Upper lobe of left lung (tissue), 6 donors: Measurements from ENCODE around the gene ARHGEF26. TPM values are rescaled to one million over a fixed set of nuclear protein-coding genes. Genes with fewer than 3 reads are reported as not detected.

Experiments
- ATAC-seq, 2 donors: fragments of 200-7000 bp; cut with Tn5 transposase; one replicate each; pipeline ENCODE4 v1.9.1; 2022; ENCODE audit warnings: mild to moderate bottlenecking in 2 of 2, moderate library complexity in 2 of 2; ENCODE audit not compliant: low FRiP score in 2 of 2
- DNase-seq, 2 donors: peaks; one replicate each; pipeline ENCODE4 v3.0.0-alpha.2; 2019 to 2020
- H3K27ac ChIP-seq, 4 donors: fragments of 200-600 bp; sonication (generic); one replicate each; pipeline ENCODE4 v1.5.1; 2016 to 2019
- H3K27me3 ChIP-seq, 4 donors: fragments of 200-600 bp; sonication (generic); one replicate each; pipeline ENCODE4 v1.5.1; 2017 to 2019
- H3K36me3 ChIP-seq, 4 donors: fragments of 200-600 bp; sonication (generic); one replicate each; pipeline ENCODE4 v1.5.1; 2016 to 2019
- H3K4me1 ChIP-seq, 4 donors: fragments of 200-600 bp; sonication (generic); one replicate each; pipeline ENCODE4 v1.5.1; 2018 to 2019
- H3K4me3 ChIP-seq, 4 donors: fragments of 200-600 bp; sonication (generic); one replicate each; pipeline ENCODE4 v1.5.1; 2017 to 2019; ENCODE audit warnings: mild to moderate bottlenecking in 2 of 4, moderate library complexity in 1 of 4
- H3K9me3 ChIP-seq, 4 donors: fragments of 200-600 bp; sonication (generic); one replicate each; pipeline ENCODE4 v1.5.1; 2018 to 2019
- CTCF ChIP-seq, 6 experiments: fragments of 450-650 bp in 4 of 6; fragments of 200-600 bp in 2 of 6; sonication (generic) in 2 of 6; IDR thresholded peaks; one replicate each; pipeline ENCODE4 v1.5.1; 2016 to 2019; ENCODE audit warnings: antibody characterized with exemption in 6 of 6
- EP300 ChIP-seq, 4 donors: sonication (generic); formaldehyde crosslinking; IDR thresholded peaks; one replicate each; pipeline ENCODE4 v1.5.1; 2017; ENCODE audit warnings: antibody characterized with exemption in 4 of 4, control low read depth in 2 of 4
- POLR2A ChIP-seq, 4 donors: fragments of 450-650 bp; IDR thresholded peaks; one replicate each; pipeline ENCODE4 v1.5.1; 2016 to 2017; ENCODE audit warnings: antibody characterized with exemption in 4 of 4, mild to moderate bottlenecking in 2 of 4
- POLR2AphosphoS5 ChIP-seq, 2 donors: sonication (generic); formaldehyde crosslinking; IDR thresholded peaks; one replicate each; pipeline ENCODE4 v1.5.1; 2017; ENCODE audit warnings: antibody characterized with exemption in 2 of 2
- WGBS, 2 donors: methylation state at CpG; one replicate each; pipeline ENCODE4 v1.1.5; 2017 to 2018; 5-methylcytosine and 5-hydroxymethylcytosine counted together
- total RNA-seq, 6 donors: library from RNA; depleted of rRNA in 4 of 6; stranded (reverse); fragments of >200 nt in 4 of 6; gene quantifications; one replicate each; pipeline versions ENCODE4 v1.1.0 to v1.2.1, GENCODE V29; 2016 to 2021
- donor health status: DM: no; HTN: no; CAD: no; lungs with moderate emphysema.
- donor health status: DM: no; HTN: yes; CAD: no; lungs with severe emphysema.

Gene ARHGEF26
- total RNA-seq, 6 donors from 2014 or later, result 49.3 to 110 (median 90.9) TPM

- Histone ChIP-seq H3K36me3 (no peaks in the 10 kb centered on the region), H3K4me3 (no peak overlapping the region), H3K9me3 (no peaks in the 10 kb centered on the region), H3K27me3 (no peaks in the 10 kb centered on the region), H3K4me1 (peaks cover 2 to 9% (median 5%) of the 10 kb centered on the region in 4 donors), H3K27ac (peak overlapping the region in 1 of 4 donors; percentile 7)
- TF ChIP-seq CTCF (IDR thresholded peaks at IDR 0.05) (no peak), POLR2AphosphoS5 (IDR thresholded peaks at IDR 0.05) (no peak), EP300 (IDR thresholded peaks at IDR 0.05) (no peak), POLR2A (IDR thresholded peaks at IDR 0.05) (no peak)
- 50 to 54% methylated on average over 1 of the region's 1 CpG for WGBS, 2 donors
- DNase-seq, result no peak
- ATAC-seq, result no peak
These were observed 23.8 kb downstream of the ARHGEF26 start for GRCh38 chr3:154144825-154145465.

- 63 to 64% methylated on average over 1 of the region's 1 CpG for WGBS, 2 donors
- Histone ChIP-seq H3K4me1 (peaks cover 2 to 10% (median 7%) of the 10 kb centered on the region in 4 donors), H3K27me3 (no peaks in the 10 kb centered on the region), H3K27ac (peak overlapping the region in 1 of 4 donors; percentile 23), H3K36me3 (no peaks in the 10 kb centered on the region), H3K4me3 (no peak overlapping the region), H3K9me3 (no peaks in the 10 kb centered on the region)
- no peak for ATAC-seq
- DNase-seq, result no peak
- TF ChIP-seq CTCF (IDR thresholded peaks at IDR 0.05) (no peak), POLR2AphosphoS5 (IDR thresholded peaks at IDR 0.05) (no peak), POLR2A (IDR thresholded peaks at IDR 0.05) (no peak), EP300 (IDR thresholded peaks at IDR 0.05) (no peak)
These were observed 27.4 kb downstream of the ARHGEF26 start for GRCh38 chr3:154148541-154148940.

- TF ChIP-seq EP300 (IDR thresholded peaks at IDR 0.05), result no peak
- TF ChIP-seq CTCF (IDR thresholded peaks at IDR 0.05), result no peak
- no peak for TF ChIP-seq POLR2A (IDR thresholded peaks at IDR 0.05)
- TF ChIP-seq POLR2AphosphoS5 (IDR thresholded peaks at IDR 0.05), result no peak
- Histone ChIP-seq H3K27me3 (no peaks in the 10 kb centered on the region), H3K9me3 (no peaks in the 10 kb centered on the region), H3K36me3 (no peaks in the 10 kb centered on the region), H3K4me3 (no peak overlapping the region), H3K4me1 (peaks cover 2 to 10% (median 7%) of the 10 kb centered on the region in 4 donors), H3K27ac (no peak overlapping the region)
- 84 to 89% methylated on average over 4 of the region's 4 CpGs for WGBS, 2 donors
- DNase-seq, result no peak
- no peak for ATAC-seq
These were observed 28.1 kb downstream of the ARHGEF26 start for GRCh38 chr3:154149286-154149685.

GRCh38 chr3:154151969-154152368 lies 30.8 kb downstream of the ARHGEF26 start:
- H3K27me3 ChIP-seq, result no peaks in the 10 kb centered on the region
- ATAC-seq, result peak; percentile 31 to 75
- WGBS, 2 donors, result 50 to 79% methylated on average over 1 of the region's 1 CpG
- no peak for TF ChIP-seq POLR2A (IDR thresholded peaks at IDR 0.05)
- no peak for TF ChIP-seq POLR2AphosphoS5 (IDR thresholded peaks at IDR 0.05)
- TF ChIP-seq EP300 (IDR thresholded peaks at IDR 0.05), result peak in 2 of 4 donors; percentile 21 to 36
- no peak for TF ChIP-seq CTCF (IDR thresholded peaks at IDR 0.05)
- peak overlapping the region in 1 of 4 donors; percentile 28 for H3K27ac ChIP-seq
- no peaks in the 10 kb centered on the region for H3K36me3 ChIP-seq
- no peaks in the 10 kb centered on the region for H3K9me3 ChIP-seq
- no peak overlapping the region for H3K4me3 ChIP-seq
- no peak for DNase-seq
- H3K4me1 ChIP-seq, result peaks cover 0 to 6% (median 0%) of the 10 kb centered on the region in 4 donors

- DNase-seq (no peak), ATAC-seq (no peak)
- H3K36me3 ChIP-seq, result no peaks in the 10 kb centered on the region
- H3K27me3 ChIP-seq, result no peaks in the 10 kb centered on the region
- H3K4me3 ChIP-seq, result no peak overlapping the region
- no peaks in the 10 kb centered on the region for H3K9me3 ChIP-seq
- H3K27ac ChIP-seq, result no peak overlapping the region
- H3K4me1 ChIP-seq, result peaks cover 0 to 6% (median 0%) of the 10 kb centered on the region in 4 donors
- no peak for TF ChIP-seq EP300 (IDR thresholded peaks at IDR 0.05)
- no peak for TF ChIP-seq POLR2A (IDR thresholded peaks at IDR 0.05)
- 67 to 72% methylated on average over 5 of the region's 5 CpGs for WGBS, 2 donors
These were observed 31.6 kb downstream of the ARHGEF26 start for GRCh38 chr3:154152741-154153140.
